DOHH2 (cell line): ENCODE results near the gene ALX3.
"Not testable (repeated sequence)": the region's sequence is repeated elsewhere in the genome, so short reads cannot be mapped to it uniquely, and the experiment has no call there.

ENCODE experiments used
- H3F3A ChIP-seq: fragments of 200-600 bp; sonication (generic), shearing (Covaris generic); 2 replicates; pipeline ENCODE4 v1.6.0; 2016; ENCODE audit warnings: antibody characterized with exemption, mild to moderate bottlenecking; ENCODE audit not compliant: control insufficient read depth, insufficient read depth
- H3K27ac ChIP-seq: fragments of 200-600 bp; sonication (generic); 2 replicates; pipeline ENCODE4 v1.5.1; 2014; ENCODE audit warnings: low read depth, mild to moderate bottlenecking, low read length, moderate library complexity
- H3K27me3 ChIP-seq: fragments of 200-600 bp; sonication (generic); 2 replicates; pipeline ENCODE4 v1.6.1; 2014; ENCODE audit warnings: mild to moderate bottlenecking, low read length, mixed read lengths; ENCODE audit not compliant: control insufficient read depth
- H3K36me3 ChIP-seq: fragments of 200-600 bp; sonication (generic); 2 replicates; pipeline ENCODE4 v1.6.1; 2014; ENCODE audit warnings: mild to moderate bottlenecking, low read length, moderate library complexity, mixed read lengths; ENCODE audit not compliant: control insufficient read depth
- H3K4me1 ChIP-seq: fragments of 200-600 bp; sonication (generic); 2 replicates; pipeline ENCODE4 v1.6.1; 2014; ENCODE audit warnings: mild to moderate bottlenecking, low read length, mixed read lengths; ENCODE audit not compliant: control insufficient read depth
- H3K4me2 ChIP-seq: fragments of 200-600 bp; sonication (generic); 2 replicates; pipeline ENCODE4 v1.6.0; 2014; ENCODE audit warnings: mild to moderate bottlenecking, low read length, moderate library complexity
- H3K4me3 ChIP-seq: fragments of 200-600 bp; sonication (generic); 2 replicates; pipeline ENCODE4 v1.5.1; 2014; ENCODE audit warnings: mild to moderate bottlenecking, low read length, mixed read lengths
- H3K79me2 ChIP-seq: fragments of 200-600 bp; sonication (generic); 2 replicates; pipeline ENCODE4 v1.6.1; 2014; ENCODE audit warnings: mild to moderate bottlenecking, low read length, mixed read lengths; ENCODE audit not compliant: control insufficient read depth
- H3K9me2 ChIP-seq: fragments of 200-600 bp; sonication (generic); replicated peaks from 2 replicates; pipeline ENCODE4 v1.6.1; 2014; ENCODE audit warnings: mild to moderate bottlenecking, low read length, mixed read lengths; ENCODE audit not compliant: control insufficient read depth
- H3K9me3 ChIP-seq: fragments of 200-600 bp; sonication (generic); 2 replicates; pipeline ENCODE4 v1.6.1; 2014; ENCODE audit warnings: antibody characterized with exemption, low read length, mixed read lengths; ENCODE audit not compliant: control insufficient read depth, insufficient read depth
- H4K20me1 ChIP-seq: fragments of 200-600 bp; sonication (generic); 2 replicates; pipeline ENCODE4 v1.6.0; 2014; ENCODE audit warnings: low read depth, mild to moderate bottlenecking, antibody characterized with exemption, low read length, moderate library complexity; ENCODE audit not compliant: control insufficient read depth, insufficient read depth
- EZH2phosphoT487 ChIP-seq: fragments of 200-600 bp; sonication (generic); IDR thresholded peaks from 2 replicates; pipeline ENCODE4 v1.6.1; 2017; ENCODE audit warnings: borderline replicate concordance, mild to moderate bottlenecking, antibody characterized with exemption, low read length, moderate library complexity, mixed read lengths
- TF ChIP-seq, protein P1 (sequence below): fragments of 200-600 bp; sonication (generic); IDR thresholded peaks from one replicate; pipeline ENCODE4 v1.5.1; 2014; ENCODE audit warnings: antibody characterized with exemption, mild to moderate bottlenecking, low read depth, low read length; ENCODE audit not compliant: poor library complexity, severe bottlenecking

Gene ALX3

GRCh38 chr1:110082477-110082876 is 12.0 kb upstream of the ALX3 start:
- no peaks in the 10 kb centered on the region for H3K9me2 ChIP-seq
- H3K27me3 ChIP-seq = peaks cover 49% of the 10 kb centered on the region
- H3K36me3 ChIP-seq = no peaks in the 10 kb centered on the region
- H3K9me3 ChIP-seq = no peaks in the 10 kb centered on the region
- no peak overlapping the region for H3K27ac ChIP-seq
- H4K20me1 ChIP-seq = no peaks in the 10 kb centered on the region
- TF ChIP-seq EZH2phosphoT487 = no peak
- TF ChIP-seq, protein P1, sequence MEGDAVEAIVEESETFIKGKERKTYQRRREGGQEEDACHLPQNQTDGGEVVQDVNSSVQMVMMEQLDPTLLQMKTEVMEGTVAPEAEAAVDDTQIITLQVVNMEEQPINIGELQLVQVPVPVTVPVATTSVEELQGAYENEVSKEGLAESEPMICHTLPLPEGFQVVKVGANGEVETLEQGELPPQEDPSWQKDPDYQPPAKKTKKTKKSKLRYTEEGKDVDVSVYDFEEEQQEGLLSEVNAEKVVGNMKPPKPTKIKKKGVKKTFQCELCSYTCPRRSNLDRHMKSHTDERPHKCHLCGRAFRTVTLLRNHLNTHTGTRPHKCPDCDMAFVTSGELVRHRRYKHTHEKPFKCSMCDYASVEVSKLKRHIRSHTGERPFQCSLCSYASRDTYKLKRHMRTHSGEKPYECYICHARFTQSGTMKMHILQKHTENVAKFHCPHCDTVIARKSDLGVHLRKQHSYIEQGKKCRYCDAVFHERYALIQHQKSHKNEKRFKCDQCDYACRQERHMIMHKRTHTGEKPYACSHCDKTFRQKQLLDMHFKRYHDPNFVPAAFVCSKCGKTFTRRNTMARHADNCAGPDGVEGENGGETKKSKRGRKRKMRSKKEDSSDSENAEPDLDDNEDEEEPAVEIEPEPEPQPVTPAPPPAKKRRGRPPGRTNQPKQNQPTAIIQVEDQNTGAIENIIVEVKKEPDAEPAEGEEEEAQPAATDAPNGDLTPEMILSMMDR = no peak
- no peaks in the 10 kb centered on the region for H3K79me2 ChIP-seq
- no peak overlapping the region for H3K4me3 ChIP-seq
- H3K4me2 ChIP-seq = no peak overlapping the region
- no peaks in the 10 kb centered on the region for H3K4me1 ChIP-seq
- H3F3A ChIP-seq = no peaks in the 10 kb centered on the region

DNA sequence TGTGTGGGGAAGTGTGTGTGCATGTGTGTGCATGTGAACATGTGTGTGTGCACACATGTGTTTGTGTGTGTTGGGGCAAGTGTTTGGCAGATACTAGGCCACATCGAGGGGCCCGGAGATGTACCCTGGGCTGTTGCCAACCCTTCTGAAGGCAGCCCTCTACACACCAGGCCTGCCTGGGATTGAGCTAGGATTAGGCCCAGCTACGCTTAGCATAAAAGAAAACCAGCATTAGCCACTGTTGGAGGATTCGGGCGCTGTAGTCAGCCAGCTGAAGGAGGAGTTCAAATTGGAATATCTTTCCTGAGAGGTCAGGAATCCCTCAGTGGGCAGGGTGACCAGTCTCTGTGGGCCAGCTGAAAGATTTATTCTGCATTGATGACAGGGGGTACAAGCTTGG is 10.6 kb upstream of the ALX3 start:
- Histone ChIP-seq H3K4me3 (no peak overlapping the region), H3K79me2 (no peaks in the 10 kb centered on the region), H3K27ac (no peak overlapping the region), H3K9me2 (no peaks in the 10 kb centered on the region), H3K4me1 (no peaks in the 10 kb centered on the region), H3K4me2 (no peak overlapping the region), H3K36me3 (no peaks in the 10 kb centered on the region), H3K9me3 (no peaks in the 10 kb centered on the region), H4K20me1 (no peaks in the 10 kb centered on the region), H3K27me3 (peaks cover 39% of the 10 kb centered on the region), H3F3A (no peaks in the 10 kb centered on the region)
- TF ChIP-seq, protein P1 = no peak
- TF ChIP-seq EZH2phosphoT487 = no peak

DNA sequence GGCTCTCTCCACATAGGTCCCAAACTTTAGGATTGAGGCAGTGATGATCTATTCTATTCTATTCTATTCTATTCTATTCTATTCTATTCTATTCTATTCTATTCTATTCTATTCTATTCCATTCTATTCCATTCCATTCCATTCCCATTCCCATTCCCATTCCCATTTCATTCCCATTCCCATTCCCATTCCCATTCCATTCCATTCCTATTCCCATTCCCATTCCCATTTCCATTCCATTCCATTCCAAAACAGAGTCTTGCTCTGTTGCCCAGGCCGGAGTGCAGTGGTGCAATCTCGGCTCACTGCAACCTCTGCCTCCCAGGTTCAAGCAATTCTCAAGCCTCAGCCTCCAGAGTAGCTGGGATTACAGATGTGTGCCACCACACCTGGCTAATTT is 9.5 kb upstream of the ALX3 start:
- not testable (repeated sequence) for H3F3A ChIP-seq, H3K36me3 ChIP-seq, H3K9me2 ChIP-seq, H3K4me2 ChIP-seq, H3K9me3 ChIP-seq, H3K27ac ChIP-seq, H3K4me3 ChIP-seq, H3K4me1 ChIP-seq, H3K79me2 ChIP-seq, H4K20me1 ChIP-seq
- H3K27me3 ChIP-seq = peaks cover 28% of the 10 kb centered on the region

- H3K9me3 ChIP-seq = no peaks in the 10 kb centered on the region
- TF ChIP-seq, protein P1 = no peak
- no peak for TF ChIP-seq EZH2phosphoT487
- H3F3A ChIP-seq = no peaks in the 10 kb centered on the region
- no peaks in the 10 kb centered on the region for H3K36me3 ChIP-seq
- H4K20me1 ChIP-seq = no peaks in the 10 kb centered on the region
- H3K27me3 ChIP-seq = peaks cover 5% of the 10 kb centered on the region
- no peak overlapping the region for H3K4me2 ChIP-seq
- H3K9me2 ChIP-seq = no peaks in the 10 kb centered on the region
- no peak overlapping the region for H3K4me3 ChIP-seq
- no peaks in the 10 kb centered on the region for H3K79me2 ChIP-seq
- H3K27ac ChIP-seq = no peak overlapping the region
- no peaks in the 10 kb centered on the region for H3K4me1 ChIP-seq
These were observed 6.5 kb upstream of the ALX3 start for GRCh38 chr1:110076789-110077500.
